ENCODE data around the gene OR5D16. TPM values are rescaled to one million over a fixed set of nuclear protein-coding genes. Genes with fewer than 3 reads are reported as not detected.
"Not testable (repeated sequence)": the region's sequence is repeated elsewhere in the genome, so short reads cannot be mapped to it uniquely, and the experiment has no call there.

Gene OR5D16
- total and polyA plus RNA-seq, 2 of the 13 experiments (the other 11 are each of a cell fraction or from before 2014, with no cell fraction given) = not detected

GRCh38 chr11:55852141-55852540, 13.6 kb downstream of the OR5D16 start:
- H2AFZ ChIP-seq (ENCODE audit: low read length) = no peak overlapping the region
- no peaks in the 10 kb centered on the region for H3K79me2 ChIP-seq (ENCODE audit: insufficient read depth, low read length)
- no peaks in the 10 kb centered on the region for H3K36me3 ChIP-seq (replicated peaks in 1 of 2; ENCODE audit: control insufficient read depth in 1 of 2, insufficient read depth in 2 of 2, low read length in 2 of 2)
- no peak for FAIRE-seq
- in situ Hi-C loops (cut with HindIII; ENCODE audit: extremely low pct_ligation_motif_present, low pct_unique_long_range_greater_than_20kb) = no loop called here
- no peak for DNase-seq (ENCODE audit: low spot score)
- TF ChIP-seq SPEN (CRISPR knock-in tag; IDR thresholded peaks at IDR 0.05; ENCODE audit: low read depth) (no peak), ATF7 (IDR thresholded peaks at IDR 0.05) (peak; percentile 67), ATF7 (CRISPR knock-in tag; IDR thresholded peaks at IDR 0.05) (no peak)
- H3K9ac ChIP-seq (ENCODE audit: insufficient read depth, low read depth, low read length) = no peak overlapping the region
- BruUV-seq (replicated peaks) = no TSS peak
- no peak overlapping the region for H3K27ac ChIP-seq (ENCODE audit: extremely low read length, insufficient read depth, low read length)
- no peak overlapping the region for H3K4me2 ChIP-seq (ENCODE audit: low read depth, low read length)
- no peaks in the 10 kb centered on the region for H3K27me3 ChIP-seq (ENCODE audit: control insufficient read depth in 1 of 2, insufficient read depth in 2 of 2, low read length in 2 of 2)
- intact Hi-C loops (cut with micrococcal nuclease; ENCODE audit: unreplicated experiment) = no loop called here
- no peaks in the 10 kb centered on the region for H4K20me1 ChIP-seq (ENCODE audit: insufficient read depth, low read length)
- no peaks in the 10 kb centered on the region for H3K4me1 ChIP-seq (ENCODE audit: insufficient read depth, low read length)
- POLR2A ChIA-PET = no interaction called here
- 3% methylated on average over 1 of the region's 1 CpG for WGBS (ENCODE audit: low lambda C conversion rate)
- no peak for ATAC-seq
- CTCF ChIA-PET (ENCODE audit: low intra/inter-chr PET ratio, low total read pairs) = no interaction called here
- H3K9me3 ChIP-seq (ENCODE audit: low read length) = peaks cover 9% of the 10 kb centered on the region
- H3K4me3 ChIP-seq (replicated peaks in 1 of 3; ENCODE audit: insufficient read depth in 1 of 3, low read depth in 2 of 3, low read length in 3 of 3) = no peak overlapping the region

GRCh38 chr11:55854704-55855103, 16.2 kb downstream of the OR5D16 start:
- ChIA-PET POLR2A (no interaction called here), CTCF (ENCODE audit: low intra/inter-chr PET ratio, low total read pairs) (no interaction called here)
- H3K9ac ChIP-seq (ENCODE audit: insufficient read depth, low read depth, low read length) = no peak overlapping the region
- no peaks in the 10 kb centered on the region for H3K27me3 ChIP-seq (ENCODE audit: control insufficient read depth in 1 of 2, insufficient read depth in 2 of 2, low read length in 2 of 2)
- H3K27ac ChIP-seq (ENCODE audit: extremely low read length, insufficient read depth, low read length) = no peak overlapping the region
- 7% methylated on average over 1 of the region's 1 CpG for WGBS (ENCODE audit: low lambda C conversion rate)
- in situ Hi-C loops (cut with HindIII; ENCODE audit: extremely low pct_ligation_motif_present, low pct_unique_long_range_greater_than_20kb) (no loop called here), intact Hi-C loops (cut with micrococcal nuclease; ENCODE audit: unreplicated experiment) (no loop called here)
- H3K79me2 ChIP-seq (ENCODE audit: insufficient read depth, low read length) = no peaks in the 10 kb centered on the region
- H3K9me3 ChIP-seq (ENCODE audit: low read length) = 0 out of 2 replicates have a peak, but pooled peaks cover 4% of the 10 kb centered on the region
- H2AFZ ChIP-seq (ENCODE audit: low read length) = no peak overlapping the region
- ATAC-seq (no peak), FAIRE-seq (no peak), DNase-seq (ENCODE audit: low spot score) (no peak)
- TF ChIP-seq TBX2 (CRISPR knock-in tag; IDR thresholded peaks at IDR 0.05; ENCODE audit: borderline replicate concordance) (no peak), MAF1 (CRISPR knock-in tag; IDR thresholded peaks at IDR 0.05; ENCODE audit: borderline replicate concordance) (no peak), POLR2AphosphoS5 (IDR thresholded peaks at IDR 0.05; ENCODE audit: low read depth, low read length) (no peak), SETDB1 (CRISPR knock-in tag; IDR thresholded peaks at IDR 0.05; ENCODE audit: borderline replicate concordance) (no peak)
- H3K4me3 ChIP-seq (replicated peaks in 1 of 3; ENCODE audit: insufficient read depth in 1 of 3, low read depth in 2 of 3, low read length in 3 of 3) = no peak overlapping the region
- H3K36me3 ChIP-seq (replicated peaks in 1 of 2; ENCODE audit: control insufficient read depth in 1 of 2, insufficient read depth in 2 of 2, low read length in 2 of 2) = no peaks in the 10 kb centered on the region
- no TSS peak for BruUV-seq (replicated peaks)
- H3K4me1 ChIP-seq (ENCODE audit: insufficient read depth, low read length) = no peaks in the 10 kb centered on the region
- no peaks in the 10 kb centered on the region for H4K20me1 ChIP-seq (ENCODE audit: insufficient read depth, low read length)
- no peak overlapping the region for H3K4me2 ChIP-seq (ENCODE audit: low read depth, low read length)

GRCh38 chr11:55867354-55867753, 28.8 kb downstream of the OR5D16 start:
- H3K4me2 ChIP-seq (ENCODE audit: low read depth, low read length); H3K9me3 ChIP-seq (ENCODE audit: low read length); H3K36me3 ChIP-seq (replicated peaks in 1 of 2; ENCODE audit: control insufficient read depth in 1 of 2, insufficient read depth in 2 of 2, low read length in 2 of 2); CTCF ChIA-PET (ENCODE audit: low intra/inter-chr PET ratio, low total read pairs); ATAC-seq; H3K9ac ChIP-seq (ENCODE audit: insufficient read depth, low read depth, low read length); intact Hi-C loops (cut with micrococcal nuclease; ENCODE audit: unreplicated experiment); H3K27ac ChIP-seq (ENCODE audit: extremely low read length, insufficient read depth, low read length); H3K79me2 ChIP-seq (ENCODE audit: insufficient read depth, low read length); H4K20me1 ChIP-seq (ENCODE audit: insufficient read depth, low read length); DNase-seq (ENCODE audit: low spot score); FAIRE-seq; BruUV-seq (replicated peaks); H3K4me3 ChIP-seq (replicated peaks in 1 of 3; ENCODE audit: insufficient read depth in 1 of 3, low read depth in 2 of 3, low read length in 3 of 3); H2AFZ ChIP-seq (ENCODE audit: low read length); H3K4me1 ChIP-seq (ENCODE audit: insufficient read depth, low read length); POLR2A ChIA-PET; in situ Hi-C loops (cut with HindIII; ENCODE audit: extremely low pct_ligation_motif_present, low pct_unique_long_range_greater_than_20kb); H3K27me3 ChIP-seq (ENCODE audit: control insufficient read depth in 1 of 2, insufficient read depth in 2 of 2, low read length in 2 of 2): not testable (repeated sequence)
- 13% methylated on average over 4 of the region's 4 CpGs for WGBS (ENCODE audit: low lambda C conversion rate)

- FAIRE-seq; POLR2A ChIA-PET; H3K27ac ChIP-seq (ENCODE audit: extremely low read length, insufficient read depth, low read length); H3K27me3 ChIP-seq (ENCODE audit: control insufficient read depth in 1 of 2, insufficient read depth in 2 of 2, low read length in 2 of 2); in situ Hi-C loops (cut with HindIII; ENCODE audit: extremely low pct_ligation_motif_present, low pct_unique_long_range_greater_than_20kb); H3K9ac ChIP-seq (ENCODE audit: insufficient read depth, low read depth, low read length); intact Hi-C loops (cut with micrococcal nuclease; ENCODE audit: unreplicated experiment); BruUV-seq (replicated peaks); H4K20me1 ChIP-seq (ENCODE audit: insufficient read depth, low read length); H3K9me3 ChIP-seq (ENCODE audit: low read length); H3K36me3 ChIP-seq (replicated peaks in 1 of 2; ENCODE audit: control insufficient read depth in 1 of 2, insufficient read depth in 2 of 2, low read length in 2 of 2); ATAC-seq; H3K79me2 ChIP-seq (ENCODE audit: insufficient read depth, low read length); H3K4me3 ChIP-seq (replicated peaks in 1 of 3; ENCODE audit: insufficient read depth in 1 of 3, low read depth in 2 of 3, low read length in 3 of 3); H2AFZ ChIP-seq (ENCODE audit: low read length); H3K4me1 ChIP-seq (ENCODE audit: insufficient read depth, low read length); H3K4me2 ChIP-seq (ENCODE audit: low read depth, low read length); CTCF ChIA-PET (ENCODE audit: low intra/inter-chr PET ratio, low total read pairs); DNase-seq (ENCODE audit: low spot score): not testable (repeated sequence)
- WGBS (ENCODE audit: low lambda C conversion rate) = 84% methylated on average over 5 of the region's 33 CpGs
These were observed 34.2 kb downstream of the OR5D16 start for GRCh38 chr11:55872731-55873130.
